ENCODE results near the gene VASH1.

GRCh38 chr14:76777721-76778120 is 16.5 kb downstream of the VASH1 start:
- TF ChIP-seq CTCF (IDR thresholded peaks at IDR 0.05) (no peak), EZH2phosphoT487 (IDR thresholded peaks at IDR 0.05; ENCODE audit: borderline replicate concordance, low read depth) (no peak), TAF1 (IDR thresholded peaks at IDR 0.05; ENCODE audit: borderline replicate concordance, low read depth, low read length) (no peak), RFX5 (IDR thresholded peaks at IDR 0.05; ENCODE audit: low read length) (no peak), RAD21 (IDR thresholded peaks at IDR 0.05; ENCODE audit: low read length) (no peak), ZBTB33 (IDR thresholded peaks at IDR 0.05; ENCODE audit: borderline replicate concordance, low read depth) (no peak), EP300 (IDR thresholded peaks at IDR 0.05; ENCODE audit: borderline replicate concordance in 1 of 2, low read depth in 1 of 2, low read length in 1 of 2) (no peak), YY1 (IDR thresholded peaks at IDR 0.05; ENCODE audit: low read depth) (no peak)

Measured in SK-N-SH (cell line).